Mammary epithelial cell (primary cell): Measurements from ENCODE around the gene ST6GALNAC4.

Source experiments
- CTCF ChIP-seq, 2 donors: IDR thresholded peaks in 1 of 2; conservative IDR thresholded peaks in 1 of 2; 2 replicates each; pipeline ENCODE4 v1.5.1; 2011 to 2012; ENCODE audit warnings: inconsistent platforms in 2 of 2, low read length in 2 of 2, mild to moderate bottlenecking in 2 of 2, control low read depth in 1 of 2, low read depth in 1 of 2; ENCODE audit not compliant: insufficient read depth in 1 of 2; ENCODE audit errors: extremely low read depth in 1 of 2
- EZH2 ChIP-seq: IDR thresholded peaks from 2 replicates; pipeline ENCODE4 v1.6.1; 2012; ENCODE audit warnings: low read length, inconsistent platforms, borderline replicate concordance

DNA sequence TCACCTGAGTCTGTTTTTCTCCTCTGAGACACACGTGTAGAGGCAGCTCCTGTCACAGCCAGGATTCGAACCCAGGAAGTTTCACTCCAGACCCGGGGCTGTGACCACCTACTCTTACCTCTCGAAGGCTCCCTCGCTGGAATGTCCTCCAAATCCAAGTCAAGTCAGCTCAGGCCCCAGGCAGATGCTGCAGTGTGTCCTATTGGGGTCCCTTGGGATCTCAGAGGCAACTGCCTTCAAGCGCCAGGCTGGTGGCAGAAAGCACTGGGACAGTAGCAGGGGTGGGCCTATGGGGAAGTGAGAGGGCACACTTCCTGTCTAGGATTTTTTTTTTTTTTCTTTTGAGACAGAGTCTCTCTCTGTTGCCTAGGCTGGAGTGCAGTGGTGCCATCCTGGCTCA lies 762 bp upstream of the ST6GALNAC4 start:
- TF ChIP-seq CTCF (conservative IDR thresholded peaks at IDR 0.05 in 1 of 2, IDR thresholded peaks at IDR 0.05 in 1 of 2; ENCODE audit: extremely low read depth in 1 of 2, insufficient read depth in 1 of 2, low read depth in 1 of 2, low read length in 2 of 2) (no peak), EZH2 (no peak)
